Naive thymus-derived CD8-positive, alpha-beta T cell (primary cell): ENCODE measurements around the gene DZIP3. TPM values are rescaled to one million over a fixed set of nuclear protein-coding genes. Genes with fewer than 3 reads are reported as not detected.

ENCODE experiments used
- ATAC-seq, 2 donors: fragments of 150-1000 bp; cut with Tn5 transposase in 1 of 2; sonication (Bioruptor Pico), chemical (Tn5 transposase) in 1 of 2; 1 replicate in 1 of 2; 2 replicates in 1 of 2; pipeline ENCODE4 v1.10.0; 2021; ENCODE audit warnings: mild to moderate bottlenecking in 2 of 2, moderate library complexity in 2 of 2
- POLR2A ChIA-PET: fragments of 350-600 bp; sonication (Branson Sonifier 250); formaldehyde crosslinking; loops from one replicate; lab custom pipeline; 2021; ENCODE audit warnings: antibody characterized with exemption; lab: Charles Lee
- DNase-seq, 10 donors: peaks; one replicate each; pipeline versions ENCODE4 v3.0.0 to v3.0.0-alpha.2; 2020 to 2022
- H3K27ac Mint-ChIP-seq, 10 donors: one replicate each; pipeline ENCODE4 v1.8.0; 2020 to 2022; ENCODE audit warnings: mild to moderate bottlenecking in 10 of 10, mixed read lengths in 10 of 10, moderate library complexity in 4 of 10, inconsistent platforms in 1 of 10
- H3K27me3 Mint-ChIP-seq, 5 donors: one replicate each; pipeline ENCODE4 v1.8.0; 2021 to 2022; ENCODE audit warnings: mixed read lengths in 5 of 5
- H3K36me3 Mint-ChIP-seq, 3 donors: one replicate each; pipeline ENCODE4 v1.8.0; 2020 to 2022; ENCODE audit warnings: mixed read lengths in 3 of 3, mild to moderate bottlenecking in 2 of 3, inconsistent platforms in 1 of 3
- H3K4me1 Mint-ChIP-seq, 4 donors: one replicate each; pipeline ENCODE4 v1.8.0; 2021 to 2022; ENCODE audit warnings: mixed read lengths in 4 of 4
- H3K4me3 Mint-ChIP-seq, 10 donors: one replicate each; pipeline ENCODE4 v1.8.0; 2020 to 2022; ENCODE audit warnings: mild to moderate bottlenecking in 10 of 10, mixed read lengths in 10 of 10, moderate library complexity in 6 of 10, inconsistent platforms in 1 of 10
- H3K9me3 Mint-ChIP-seq, 9 donors: one replicate each; pipeline ENCODE4 v1.8.0; 2020 to 2022; ENCODE audit warnings: mixed read lengths in 9 of 9, mild to moderate bottlenecking in 3 of 9, inconsistent platforms in 1 of 9, moderate library complexity in 1 of 9
- polyA plus RNA-seq, 3 donors: library from polyadenylated mRNA; unstranded; fragments of 300-500 nt; fragmentation: Illumina TruSeq; gene quantifications; one replicate each; pipeline ENCODE4 v1.2.3, GENCODE V29; 2021
- total RNA-seq, 8 experiments: library from RNA in 2 of 8; stranded (reverse) in 2 of 8; gene quantifications; one replicate each; pipeline ENCODE4 v1.2.3 and lab custom pipeline; 2021 to 2026

The DZIP3 gene
- total and polyA plus RNA-seq, 5 experiments from 2014 or later = 8.9 to 22.5 (median 15.8) TPM

DNA sequence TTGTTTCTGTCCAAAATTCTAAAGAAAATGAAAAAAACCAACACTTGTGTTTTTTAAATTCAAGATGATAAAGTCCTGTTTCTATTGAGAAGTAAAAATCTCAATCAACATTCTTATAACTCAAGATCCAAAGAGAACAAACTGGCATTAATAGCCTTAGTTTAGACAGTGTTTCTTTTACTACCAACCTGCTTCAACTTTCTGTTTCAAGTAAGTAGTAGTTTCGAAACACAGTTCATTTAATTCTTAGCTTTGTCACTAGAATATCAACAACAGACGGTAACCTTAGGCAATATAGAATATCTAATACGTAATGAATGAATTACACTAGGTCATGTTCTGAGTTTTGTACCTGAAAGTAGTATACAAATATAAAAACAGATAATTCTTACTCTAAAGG is 24.0 kb upstream of the DZIP3 start:
- no peak overlapping the region for H3K27ac Mint-ChIP-seq
- no peaks in the 10 kb centered on the region for H3K27me3 Mint-ChIP-seq
- no peaks in the 10 kb centered on the region for H3K4me1 Mint-ChIP-seq
- ATAC-seq (no peak), DNase-seq (no peak)
- no peak overlapping the region for H3K4me3 Mint-ChIP-seq
- POLR2A ChIA-PET = no interaction called here
- H3K36me3 Mint-ChIP-seq = peaks cover 0 to 17% (median 9%) of the 10 kb centered on the region in 3 donors
- no peaks in the 10 kb centered on the region for H3K9me3 Mint-ChIP-seq

DNA sequence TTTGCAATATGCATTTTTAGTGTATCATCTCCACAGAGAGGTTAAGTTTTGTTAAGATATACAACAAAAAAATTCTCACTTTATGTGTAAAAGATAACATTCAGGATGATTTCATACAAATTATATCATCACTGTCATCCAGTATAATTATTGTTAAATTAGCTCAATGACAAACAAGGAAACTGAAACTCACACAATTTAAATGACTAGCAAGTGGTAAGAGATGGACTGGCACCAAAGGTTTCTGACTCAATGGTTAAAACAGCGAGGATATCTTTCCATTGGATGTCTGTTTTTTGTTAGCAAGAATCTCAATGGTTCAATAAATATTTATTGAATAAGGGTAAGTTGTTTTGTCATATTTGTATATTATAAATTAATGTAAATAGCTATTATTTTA is 22.9 kb upstream of the DZIP3 start:
- Mint-ChIP-seq H3K4me3 (no peak overlapping the region), H3K4me1 (no peaks in the 10 kb centered on the region), H3K9me3 (no peaks in the 10 kb centered on the region), H3K27me3 (no peaks in the 10 kb centered on the region), H3K27ac (no peak overlapping the region), H3K36me3 (peaks cover 0 to 12% (median 9%) of the 10 kb centered on the region in 3 donors)
- POLR2A ChIA-PET = interaction anchor here (0.6 kb wide), 1 partner anchor 32 kb away, joined by 3 read pairs; no protein-coding TSS in a partner anchor
- no peak for ATAC-seq
- no peak for DNase-seq

DNA sequence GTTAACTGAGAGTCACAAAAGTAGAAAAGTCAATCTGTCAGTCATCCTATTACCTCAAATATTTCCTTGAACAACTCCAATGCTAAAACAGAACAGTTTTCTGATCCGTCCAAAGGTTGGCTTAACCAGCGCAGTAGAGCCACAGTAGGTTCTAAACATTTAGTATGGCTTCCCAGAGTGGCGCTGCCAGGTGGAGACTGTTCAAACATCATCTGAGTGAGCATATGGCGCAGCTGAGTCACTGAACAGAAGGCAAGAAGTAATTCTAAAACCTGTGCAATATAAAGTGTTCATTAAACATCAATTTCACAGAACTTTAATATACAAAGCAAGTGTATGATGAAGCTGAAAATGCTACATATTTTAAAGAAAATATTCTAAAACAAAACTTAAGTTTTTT is 20.2 kb upstream of the DZIP3 start:
- Mint-ChIP-seq H3K4me1 (no peaks in the 10 kb centered on the region), H3K27me3 (no peaks in the 10 kb centered on the region), H3K36me3 (peaks cover 11 to 20% (median 15%) of the 10 kb centered on the region in 3 donors), H3K27ac (no peak overlapping the region), H3K4me3 (no peak overlapping the region), H3K9me3 (peaks cover 0 to 2% (median 0%) of the 10 kb centered on the region in 9 donors)
- POLR2A ChIA-PET = no interaction called here
- DNase-seq (no peak), ATAC-seq (no peak)

GRCh38 chr3:108578064-108578463 is 11.5 kb upstream of the DZIP3 start:
- H3K36me3 Mint-ChIP-seq = peaks cover 5 to 30% (median 12%) of the 10 kb centered on the region in 3 donors
- no peak for ATAC-seq
- no peaks in the 10 kb centered on the region for H3K27me3 Mint-ChIP-seq
- no peak overlapping the region for H3K4me3 Mint-ChIP-seq
- no peak for DNase-seq
- POLR2A ChIA-PET = no interaction called here
- peaks cover 0 to 2% (median 0%) of the 10 kb centered on the region in 9 donors for H3K9me3 Mint-ChIP-seq
- no peak overlapping the region for H3K27ac Mint-ChIP-seq
- H3K4me1 Mint-ChIP-seq = no peaks in the 10 kb centered on the region

DNA sequence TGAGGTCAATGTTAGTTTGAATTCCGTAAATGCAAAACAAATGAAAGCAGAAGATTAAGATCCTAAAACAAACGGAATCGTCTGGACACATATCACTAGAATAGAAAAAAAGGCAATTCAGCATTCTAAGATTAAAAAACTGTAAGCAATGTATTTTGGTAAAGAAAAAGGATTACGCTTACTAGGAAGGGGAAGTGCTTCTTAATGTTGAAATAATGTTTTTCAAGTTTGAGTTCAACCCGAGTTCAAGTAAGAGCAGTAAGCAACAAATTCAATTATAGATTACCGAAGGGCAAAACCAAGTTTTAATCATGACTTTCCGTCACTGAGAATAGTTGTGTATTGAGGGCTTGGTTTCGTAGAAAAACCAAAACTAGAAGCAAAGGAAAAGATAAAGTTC is 921 bp upstream of the DZIP3 start:
- peaks cover 17 to 44% (median 31%) of the 10 kb centered on the region in 4 donors for H3K4me1 Mint-ChIP-seq
- ATAC-seq (no peak), DNase-seq (no peak)
- no peaks in the 10 kb centered on the region for H3K9me3 Mint-ChIP-seq
- no peaks in the 10 kb centered on the region for H3K27me3 Mint-ChIP-seq
- H3K4me3 Mint-ChIP-seq = peak overlapping the region; percentile 95 to 100 (median 98)
- POLR2A ChIA-PET = interaction anchor here (0.6 to 5.7 kb wide), 5 partner anchors 10 to 232 kb away, joined by 3 to 131 read pairs (median 5); no protein-coding TSS in a partner anchor
- peak overlapping the region; percentile 98 to 100 (median 99) for H3K27ac Mint-ChIP-seq
- peaks cover 0 to 5% (median 0%) of the 10 kb centered on the region in 3 donors for H3K36me3 Mint-ChIP-seq

DNA sequence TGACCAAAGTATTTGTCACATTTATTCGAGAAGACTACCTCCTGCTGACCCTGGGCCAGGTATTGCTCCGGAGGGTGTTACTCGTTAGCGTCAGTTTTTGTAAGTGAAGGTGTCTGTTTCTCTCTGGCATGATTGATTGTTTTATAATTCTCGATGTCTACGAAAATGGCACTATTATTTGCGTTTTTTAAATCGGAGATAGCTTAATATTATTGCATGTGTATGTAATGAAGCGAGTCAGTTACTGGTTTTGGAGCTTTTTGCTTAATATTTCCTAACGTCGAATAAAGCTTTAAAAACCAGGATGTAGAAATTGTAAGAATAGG is 439 bp downstream of the DZIP3 start:
- no peaks in the 10 kb centered on the region for H3K9me3 Mint-ChIP-seq
- no peaks in the 10 kb centered on the region for H3K27me3 Mint-ChIP-seq
- no peak for ATAC-seq
- H3K36me3 Mint-ChIP-seq = no peaks in the 10 kb centered on the region
- H3K4me3 Mint-ChIP-seq = peak overlapping the region; percentile 95 to 100 (median 98)
- POLR2A ChIA-PET = interaction anchor here (0.6 to 5.7 kb wide), 11 partner anchors 8 to 464 kb away, joined by 3 to 131 read pairs (median 4); partner anchors contain the start of gene IFT57
- H3K27ac Mint-ChIP-seq = peak overlapping the region; percentile 98 to 100 (median 99)
- no peak for DNase-seq
- H3K4me1 Mint-ChIP-seq = peaks cover 17 to 44% (median 34%) of the 10 kb centered on the region in 4 donors

DNA sequence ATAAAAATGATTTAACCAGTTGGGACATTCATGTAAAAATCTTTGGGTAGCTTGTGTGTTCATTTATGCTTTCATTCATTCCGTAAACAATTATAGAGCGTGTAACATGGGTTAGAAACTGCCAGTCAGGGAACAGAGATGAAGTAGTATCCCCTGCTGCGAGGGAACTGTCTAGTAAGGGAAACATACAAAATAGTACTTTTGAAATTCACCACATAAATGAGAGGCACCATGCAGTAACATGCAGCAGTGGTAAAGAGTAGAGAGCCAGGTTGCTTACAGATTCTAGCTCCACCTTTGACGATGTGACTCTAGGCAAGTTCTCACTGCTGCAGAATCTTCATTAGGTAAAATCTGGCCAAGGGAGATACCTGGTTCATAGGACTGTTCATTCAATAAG is 938 bp downstream of the DZIP3 start:
- DNase-seq (peak in 6 of 10 donors; percentile 7 to 54 (median 30)), ATAC-seq (peak; percentile 21 to 34)
- peak overlapping the region; percentile 98 to 100 (median 99) for H3K27ac Mint-ChIP-seq
- H3K4me1 Mint-ChIP-seq = peaks cover 17 to 44% (median 34%) of the 10 kb centered on the region in 4 donors
- no peaks in the 10 kb centered on the region for H3K9me3 Mint-ChIP-seq
- POLR2A ChIA-PET = interaction anchor here (1.3 to 5.7 kb wide), 6 partner anchors 8 to 465 kb away, joined by 3 to 131 read pairs (median 6); no protein-coding TSS in a partner anchor
- no peaks in the 10 kb centered on the region for H3K27me3 Mint-ChIP-seq
- no peaks in the 10 kb centered on the region for H3K36me3 Mint-ChIP-seq
- peak overlapping the region; percentile 95 to 100 (median 98) for H3K4me3 Mint-ChIP-seq

DNA sequence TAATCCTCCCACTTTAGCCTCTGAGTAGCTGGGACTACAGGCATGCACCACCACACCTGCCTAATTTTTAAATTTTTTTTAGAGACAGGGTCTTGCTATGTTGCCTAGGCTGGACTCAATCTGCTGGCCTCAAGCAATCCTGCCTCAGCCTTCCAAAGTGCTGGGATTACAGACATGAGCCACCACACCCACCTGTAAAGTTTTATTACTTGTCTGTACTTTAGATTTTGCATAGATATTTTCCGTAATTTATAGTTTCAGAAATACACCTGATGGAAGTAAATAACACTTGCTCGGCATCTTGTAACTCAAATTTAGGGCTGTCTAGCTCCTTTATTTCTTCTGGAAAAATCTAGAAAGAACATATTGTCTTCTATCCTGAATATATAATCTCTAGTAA is 5.8 kb downstream of the DZIP3 start:
- no peak for DNase-seq
- H3K27me3 Mint-ChIP-seq = no peaks in the 10 kb centered on the region
- no peak overlapping the region for H3K27ac Mint-ChIP-seq
- no peak overlapping the region for H3K4me3 Mint-ChIP-seq
- peaks cover 9 to 39% (median 37%) of the 10 kb centered on the region in 4 donors for H3K4me1 Mint-ChIP-seq
- POLR2A ChIA-PET = no interaction called here
- peaks cover 0 to 3% (median 0%) of the 10 kb centered on the region in 3 donors for H3K36me3 Mint-ChIP-seq
- H3K9me3 Mint-ChIP-seq = no peaks in the 10 kb centered on the region
- ATAC-seq = no peak

GRCh38 chr3:108598375-108598774 is 8.9 kb downstream of the DZIP3 start:
- Mint-ChIP-seq H3K27me3 (no peaks in the 10 kb centered on the region), H3K4me1 (peaks cover 11 to 53% (median 37%) of the 10 kb centered on the region in 4 donors), H3K27ac (no peak overlapping the region), H3K9me3 (no peaks in the 10 kb centered on the region), H3K4me3 (no peak overlapping the region), H3K36me3 (peaks cover 0 to 5% (median 0%) of the 10 kb centered on the region in 3 donors)
- POLR2A ChIA-PET = interaction anchor here (2.9 kb wide), 1 partner anchor 9 kb away, joined by 26 read pairs; the partner anchor contains the start of genes CIP2A and DZIP3
- ATAC-seq (no peak), DNase-seq (no peak)

GRCh38 chr3:108599677-108600409 is 10.3 kb downstream of the DZIP3 start:
- Mint-ChIP-seq H3K36me3 (peaks cover 0 to 5% (median 0%) of the 10 kb centered on the region in 3 donors), H3K9me3 (no peaks in the 10 kb centered on the region), H3K27ac (peak overlapping the region in 2 of 10 donors; percentile 24 to 39), H3K4me3 (no peak overlapping the region), H3K27me3 (no peaks in the 10 kb centered on the region), H3K4me1 (peaks cover 16 to 66% (median 49%) of the 10 kb centered on the region in 4 donors)
- no peak for ATAC-seq
- no peak for DNase-seq
- POLR2A ChIA-PET = interaction anchor here (2.9 to 6.7 kb wide), 2 partner anchors 10 kb away, joined by 26 to 131 read pairs; partner anchors contain the start of genes CIP2A and DZIP3

DNA sequence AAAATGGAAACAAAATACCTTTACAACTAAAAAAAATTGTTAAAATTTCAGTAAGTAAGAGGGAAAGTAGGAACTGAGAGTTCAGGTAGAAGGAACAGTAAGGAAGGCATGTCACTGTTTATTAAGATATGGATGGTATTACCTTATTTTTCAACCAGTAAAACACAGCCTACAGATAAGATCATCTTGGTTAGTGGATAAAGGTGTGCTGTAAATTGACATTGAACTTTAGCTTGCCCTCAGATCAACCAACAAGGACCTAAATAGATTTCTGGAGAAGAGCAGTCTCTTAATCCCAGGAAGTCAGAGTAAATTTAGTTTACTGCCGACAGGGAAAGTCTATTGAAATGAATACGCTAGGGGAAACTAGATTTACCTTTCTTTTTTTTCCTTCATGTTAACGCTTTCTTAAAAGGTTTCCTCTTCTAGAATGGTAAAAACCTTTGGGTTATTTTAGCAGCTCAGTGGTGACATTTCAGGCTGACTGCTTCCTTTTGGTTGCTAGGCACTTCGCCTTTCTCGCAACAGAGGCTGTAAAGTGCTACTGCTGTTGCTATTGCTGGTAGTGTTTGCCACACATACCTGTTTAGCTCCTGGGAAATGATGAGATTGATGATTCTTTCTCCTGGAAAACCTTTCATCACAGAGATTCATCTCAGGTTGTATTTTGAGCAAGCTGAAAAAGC is 12.9 kb downstream of the DZIP3 start:
- Mint-ChIP-seq H3K27me3 (no peaks in the 10 kb centered on the region), H3K4me1 (peaks cover 18 to 67% (median 51%) of the 10 kb centered on the region in 4 donors), H3K27ac (peak overlapping the region; percentile 83 to 97 (median 93)), H3K36me3 (peaks cover 0 to 5% (median 5%) of the 10 kb centered on the region in 3 donors), H3K9me3 (no peaks in the 10 kb centered on the region), H3K4me3 (peak overlapping the region; percentile 8 to 87 (median 74))
- peak in 9 of 10 donors; percentile 5 to 76 (median 57) for DNase-seq
- ATAC-seq = peak; percentile 92 to 95
- POLR2A ChIA-PET = interaction anchor here (0.8 to 6.7 kb wide), 5 partner anchors 9 to 1171 kb away, joined by 3 to 131 read pairs (median 3); partner anchors contain the start of genes CIP2A and DZIP3

DNA sequence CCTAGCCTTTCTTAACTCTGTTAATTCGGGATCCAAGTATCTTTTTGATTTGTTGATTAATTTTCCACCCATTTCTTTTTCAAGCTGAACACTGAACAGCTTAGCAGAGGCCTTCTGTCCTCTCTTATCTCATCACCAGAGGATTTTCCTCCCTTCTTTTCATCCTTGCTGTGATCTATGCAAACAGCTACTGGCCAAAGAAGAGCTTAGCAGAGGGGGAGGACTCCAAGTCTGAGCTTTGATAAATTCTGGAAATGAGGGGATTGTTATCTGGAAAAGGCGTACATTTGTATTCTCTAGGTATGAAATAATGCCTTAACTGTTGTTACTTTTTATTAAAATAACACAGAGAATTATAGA is 13.4 kb downstream of the DZIP3 start:
- Mint-ChIP-seq H3K4me1 (peaks cover 18 to 66% (median 50%) of the 10 kb centered on the region in 4 donors), H3K4me3 (peak overlapping the region; percentile 8 to 87 (median 74)), H3K36me3 (peaks cover 0 to 9% (median 6%) of the 10 kb centered on the region in 3 donors), H3K27ac (peak overlapping the region; percentile 83 to 97 (median 93)), H3K27me3 (no peaks in the 10 kb centered on the region), H3K9me3 (no peaks in the 10 kb centered on the region)
- ATAC-seq (peak; percentile 12 to 13), DNase-seq (no peak)
- POLR2A ChIA-PET = interaction anchor here (0.8 to 6.7 kb wide), 4 partner anchors 10 to 33 kb away, joined by 3 to 131 read pairs (median 3); partner anchors contain the start of genes CIP2A and DZIP3
